HepG2 (cell line): ENCODE measurements around the gene TCTN2. TPM values are rescaled to one million over a fixed set of nuclear protein-coding genes. Genes with fewer than 3 reads are reported as not detected.
A peak's percentile ranks its signal among the peaks of the same experiment; 100 is the strongest.

Experiments used
- HNF1B ChIP-seq: sonication (generic); formaldehyde crosslinking; IDR thresholded peaks from 2 replicates; pipeline ENCODE4 v1.5.1; 2020; ENCODE audit warnings: mild to moderate bottlenecking, moderate library complexity, missing genetic modification reagents
- MTF2 ChIP-seq: sonication (generic); formaldehyde crosslinking; IDR thresholded peaks from 2 replicates; pipeline ENCODE4 v1.5.0; 2020; ENCODE audit warnings: missing genetic modification reagents, borderline replicate concordance
- SAP130 ChIP-seq: IDR thresholded peaks from 2 replicates; pipeline ENCODE4 v1.6.1; 2016; ENCODE audit warnings: low read depth
- SP4 ChIP-seq: sonication (generic); formaldehyde crosslinking; IDR thresholded peaks from 2 replicates; pipeline ENCODE4 v1.8.1; 2023; ENCODE audit warnings: mild to moderate bottlenecking, missing genetic modification reagents
- TAF1 ChIP-seq: sonication (generic); formaldehyde crosslinking; IDR thresholded peaks from 2 replicates; pipeline ENCODE4 v1.4.0; 2020; ENCODE audit warnings: missing genetic modification reagents
- ZBTB3 ChIP-seq: sonication (generic); formaldehyde crosslinking; IDR thresholded peaks from 2 replicates; pipeline ENCODE4 v1.4.0; 2020; ENCODE audit warnings: low read depth, mild to moderate bottlenecking, moderate library complexity, missing genetic modification reagents, borderline replicate concordance
- ZNF280D ChIP-seq: sonication (generic); formaldehyde crosslinking; IDR thresholded peaks from 2 replicates; pipeline ENCODE4 v1.5.1; 2020; ENCODE audit warnings: mild to moderate bottlenecking, missing genetic modification reagents
- ZNF331 ChIP-seq: sonication (generic); formaldehyde crosslinking; IDR thresholded peaks from 2 replicates; pipeline ENCODE4 v1.4.0; 2020; ENCODE audit warnings: missing genetic modification reagents
- ZNF557 ChIP-seq: sonication (generic); formaldehyde crosslinking; IDR thresholded peaks from 2 replicates; pipeline ENCODE4 v1.4.0; 2020; ENCODE audit warnings: missing genetic modification reagents
- polyA plus RNA-seq, 8 experiments: library from polyadenylated mRNA; depleted of rRNA in 3 of 8; stranded (reverse) in 7 of 8; unstranded in 1 of 8; fragments of >200 nt; fragmentation: Illumina TruSeq in 4 of 8; extraction: Trizol in 4 of 8; gene quantifications; 2 replicates each; pipeline versions ENCODE4 v1.2.1 to v1.2.3, GENCODE V29; 2011 to 2016; ENCODE audit warnings: low read depth in 4 of 8, missing spikeins in 1 of 8, mixed read lengths in 1 of 8; ENCODE audit not compliant: insufficient read depth in 1 of 8
- total RNA-seq, 5 experiments: library from RNA; depleted of rRNA; stranded (reverse); fragments of >200 nt; fragmentation: Illumina TruSeq; extraction: Trizol; gene quantifications; 2 replicates each; pipeline ENCODE4 v1.2.3, GENCODE V29; 2016; ENCODE audit warnings: low read depth in 1 of 5
- TF ChIP-seq, protein P1 (sequence below): sonication (generic); formaldehyde crosslinking; IDR thresholded peaks from 2 replicates; pipeline ENCODE4 v1.4.0; 2020; ENCODE audit warnings: missing genetic modification reagents
- TF ChIP-seq, protein P2 (sequence below): sonication (generic); formaldehyde crosslinking; IDR thresholded peaks from 2 replicates; pipeline ENCODE4 v1.5.1; 2020; ENCODE audit warnings: mild to moderate bottlenecking, missing genetic modification reagents, moderate library complexity
- TF ChIP-seq, protein P3 (sequence below): sonication (generic); formaldehyde crosslinking; IDR thresholded peaks from 2 replicates; pipeline ENCODE4 v1.4.0; 2020; ENCODE audit warnings: missing genetic modification reagents, borderline replicate concordance

Gene TCTN2
- total and polyA plus RNA-seq, 2 of the 13 experiments (the other 11 are each of a cell fraction or from before 2014, with no cell fraction given) = 5.0 to 8.1 TPM

DNA sequence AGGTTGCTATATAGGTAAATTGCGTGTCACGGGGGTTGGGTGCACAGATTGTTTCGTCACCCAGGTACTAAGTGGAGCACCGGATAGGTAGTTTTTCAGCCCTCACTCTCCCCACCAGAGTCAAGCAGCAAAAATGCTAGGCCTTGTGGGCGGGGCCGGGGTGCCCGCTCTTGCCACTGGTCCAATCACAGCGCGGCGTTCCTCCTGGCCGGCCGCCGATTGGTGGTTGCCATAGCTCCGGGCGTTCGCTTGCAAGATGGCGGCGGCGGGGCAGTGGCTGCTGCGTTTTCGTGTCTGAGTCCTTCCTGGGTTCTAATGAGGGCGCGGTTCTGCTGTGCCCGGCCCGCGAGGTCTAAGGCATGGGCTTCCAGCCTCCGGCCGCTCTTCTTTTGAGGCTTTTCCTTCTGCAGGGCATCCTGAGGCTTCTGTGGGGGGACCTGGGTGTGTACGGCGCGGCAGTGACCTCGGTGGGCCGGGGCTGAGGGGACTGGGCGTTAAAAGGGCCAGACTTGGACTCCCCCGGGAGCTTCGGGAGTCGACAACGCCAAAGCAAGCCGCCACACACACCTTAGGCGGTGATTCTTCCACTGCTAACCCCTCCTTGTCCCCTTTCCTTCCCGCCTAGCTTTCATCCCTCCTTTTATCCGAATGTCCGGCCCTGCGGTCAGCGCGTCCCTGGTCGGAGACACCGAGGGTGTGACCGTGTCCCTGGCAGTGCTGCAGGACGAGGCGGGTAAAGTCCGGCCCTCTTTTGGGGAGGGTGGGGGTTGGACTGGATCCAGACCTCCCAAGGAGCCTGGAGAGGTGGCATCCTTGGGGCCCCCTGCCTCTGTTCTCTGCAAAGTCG, at the start of gene TCTN2 (continued):
- TF ChIP-seq HNF1B (CRISPR knock-in tag) (peak; percentile 65; the same call in 1 of the 2 replicates), ZNF331 (CRISPR knock-in tag) (0 out of 2 replicates have a peak, but pooled peaks have one; percentile 36), ZNF280D (CRISPR knock-in tag) (no peak), SP4 (CRISPR knock-in tag) (peak; percentile 63), ZBTB3 (no peak), SAP130 (CRISPR knock-in tag) (peak; percentile 94), ZNF557 (CRISPR knock-in tag) (no peak), MTF2 (no peak), TAF1 (CRISPR knock-in tag) (peak; percentile 43; the same call in 1 of the 2 replicates)
- TF ChIP-seq, protein P1, sequence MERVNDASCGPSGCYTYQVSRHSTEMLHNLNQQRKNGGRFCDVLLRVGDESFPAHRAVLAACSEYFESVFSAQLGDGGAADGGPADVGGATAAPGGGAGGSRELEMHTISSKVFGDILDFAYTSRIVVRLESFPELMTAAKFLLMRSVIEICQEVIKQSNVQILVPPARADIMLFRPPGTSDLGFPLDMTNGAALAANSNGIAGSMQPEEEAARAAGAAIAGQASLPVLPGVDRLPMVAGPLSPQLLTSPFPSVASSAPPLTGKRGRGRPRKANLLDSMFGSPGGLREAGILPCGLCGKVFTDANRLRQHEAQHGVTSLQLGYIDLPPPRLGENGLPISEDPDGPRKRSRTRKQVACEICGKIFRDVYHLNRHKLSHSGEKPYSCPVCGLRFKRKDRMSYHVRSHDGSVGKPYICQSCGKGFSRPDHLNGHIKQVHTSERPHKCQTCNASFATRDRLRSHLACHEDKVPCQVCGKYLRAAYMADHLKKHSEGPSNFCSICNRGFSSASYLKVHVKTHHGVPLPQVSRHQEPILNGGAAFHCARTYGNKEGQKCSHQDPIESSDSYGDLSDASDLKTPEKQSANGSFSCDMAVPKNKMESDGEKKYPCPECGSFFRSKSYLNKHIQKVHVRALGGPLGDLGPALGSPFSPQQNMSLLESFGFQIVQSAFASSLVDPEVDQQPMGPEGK (CRISPR knock-in tag) = 0 out of 2 replicates have a peak, but pooled peaks have one; percentile 18
- TF ChIP-seq, protein P2, sequence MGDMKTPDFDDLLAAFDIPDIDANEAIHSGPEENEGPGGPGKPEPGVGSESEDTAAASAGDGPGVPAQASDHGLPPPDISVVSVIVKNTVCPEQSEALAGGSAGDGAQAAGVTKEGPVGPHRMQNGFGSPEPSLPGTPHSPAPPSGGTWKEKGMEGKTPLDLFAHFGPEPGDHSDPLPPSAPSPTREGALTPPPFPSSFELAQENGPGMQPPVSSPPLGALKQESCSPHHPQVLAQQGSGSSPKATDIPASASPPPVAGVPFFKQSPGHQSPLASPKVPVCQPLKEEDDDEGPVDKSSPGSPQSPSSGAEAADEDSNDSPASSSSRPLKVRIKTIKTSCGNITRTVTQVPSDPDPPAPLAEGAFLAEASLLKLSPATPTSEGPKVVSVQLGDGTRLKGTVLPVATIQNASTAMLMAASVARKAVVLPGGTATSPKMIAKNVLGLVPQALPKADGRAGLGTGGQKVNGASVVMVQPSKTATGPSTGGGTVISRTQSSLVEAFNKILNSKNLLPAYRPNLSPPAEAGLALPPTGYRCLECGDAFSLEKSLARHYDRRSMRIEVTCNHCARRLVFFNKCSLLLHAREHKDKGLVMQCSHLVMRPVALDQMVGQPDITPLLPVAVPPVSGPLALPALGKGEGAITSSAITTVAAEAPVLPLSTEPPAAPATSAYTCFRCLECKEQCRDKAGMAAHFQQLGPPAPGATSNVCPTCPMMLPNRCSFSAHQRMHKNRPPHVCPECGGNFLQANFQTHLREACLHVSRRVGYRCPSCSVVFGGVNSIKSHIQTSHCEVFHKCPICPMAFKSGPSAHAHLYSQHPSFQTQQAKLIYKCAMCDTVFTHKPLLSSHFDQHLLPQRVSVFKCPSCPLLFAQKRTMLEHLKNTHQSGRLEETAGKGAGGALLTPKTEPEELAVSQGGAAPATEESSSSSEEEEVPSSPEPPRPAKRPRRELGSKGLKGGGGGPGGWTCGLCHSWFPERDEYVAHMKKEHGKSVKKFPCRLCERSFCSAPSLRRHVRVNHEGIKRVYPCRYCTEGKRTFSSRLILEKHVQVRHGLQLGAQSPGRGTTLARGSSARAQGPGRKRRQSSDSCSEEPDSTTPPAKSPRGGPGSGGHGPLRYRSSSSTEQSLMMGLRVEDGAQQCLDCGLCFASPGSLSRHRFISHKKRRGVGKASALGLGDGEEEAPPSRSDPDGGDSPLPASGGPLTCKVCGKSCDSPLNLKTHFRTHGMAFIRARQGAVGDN = peak; percentile 71
- TF ChIP-seq, protein P3, sequence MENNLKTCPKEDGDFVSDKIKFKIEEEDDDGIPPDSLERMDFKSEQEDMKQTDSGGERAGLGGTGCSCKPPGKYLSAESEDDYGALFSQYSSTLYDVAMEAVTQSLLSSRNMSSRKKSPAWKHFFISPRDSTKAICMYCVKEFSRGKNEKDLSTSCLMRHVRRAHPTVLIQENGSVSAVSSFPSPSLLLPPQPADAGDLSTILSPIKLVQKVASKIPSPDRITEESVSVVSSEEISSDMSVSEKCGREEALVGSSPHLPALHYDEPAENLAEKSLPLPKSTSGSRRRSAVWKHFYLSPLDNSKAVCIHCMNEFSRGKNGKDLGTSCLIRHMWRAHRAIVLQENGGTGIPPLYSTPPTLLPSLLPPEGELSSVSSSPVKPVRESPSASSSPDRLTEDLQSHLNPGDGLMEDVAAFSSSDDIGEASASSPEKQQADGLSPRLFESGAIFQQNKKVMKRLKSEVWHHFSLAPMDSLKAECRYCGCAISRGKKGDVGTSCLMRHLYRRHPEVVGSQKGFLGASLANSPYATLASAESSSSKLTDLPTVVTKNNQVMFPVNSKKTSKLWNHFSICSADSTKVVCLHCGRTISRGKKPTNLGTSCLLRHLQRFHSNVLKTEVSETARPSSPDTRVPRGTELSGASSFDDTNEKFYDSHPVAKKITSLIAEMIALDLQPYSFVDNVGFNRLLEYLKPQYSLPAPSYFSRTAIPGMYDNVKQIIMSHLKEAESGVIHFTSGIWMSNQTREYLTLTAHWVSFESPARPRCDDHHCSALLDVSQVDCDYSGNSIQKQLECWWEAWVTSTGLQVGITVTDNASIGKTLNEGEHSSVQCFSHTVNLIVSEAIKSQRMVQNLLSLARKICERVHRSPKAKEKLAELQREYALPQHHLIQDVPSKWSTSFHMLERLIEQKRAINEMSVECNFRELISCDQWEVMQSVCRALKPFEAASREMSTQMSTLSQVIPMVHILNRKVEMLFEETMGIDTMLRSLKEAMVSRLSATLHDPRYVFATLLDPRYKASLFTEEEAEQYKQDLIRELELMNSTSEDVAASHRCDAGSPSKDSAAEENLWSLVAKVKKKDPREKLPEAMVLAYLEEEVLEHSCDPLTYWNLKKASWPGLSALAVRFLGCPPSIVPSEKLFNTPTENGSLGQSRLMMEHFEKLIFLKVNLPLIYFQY (CRISPR knock-in tag) = no peak
